ENCODE results near the gene STARD9.
"Not testable (repeated sequence)": the region's sequence is repeated elsewhere in the genome, so short reads cannot be mapped to it uniquely, and the experiment has no call there.

STARD9 gene

GRCh38 chr15:42591238-42591934 lies 16.0 kb downstream of the STARD9 start:
- no peak for DNase-seq

GRCh38 chr15:42592716-42593115 lies 17.3 kb downstream of the STARD9 start:
- DNase-seq: no peak

- DNase-seq: no peak
Measured at GRCh38 chr15:42593143-42593542, 17.7 kb downstream of the STARD9 start.

GRCh38 chr15:42594095-42594494 lies 18.7 kb downstream of the STARD9 start:
- DNase-seq: no peak

DNA sequence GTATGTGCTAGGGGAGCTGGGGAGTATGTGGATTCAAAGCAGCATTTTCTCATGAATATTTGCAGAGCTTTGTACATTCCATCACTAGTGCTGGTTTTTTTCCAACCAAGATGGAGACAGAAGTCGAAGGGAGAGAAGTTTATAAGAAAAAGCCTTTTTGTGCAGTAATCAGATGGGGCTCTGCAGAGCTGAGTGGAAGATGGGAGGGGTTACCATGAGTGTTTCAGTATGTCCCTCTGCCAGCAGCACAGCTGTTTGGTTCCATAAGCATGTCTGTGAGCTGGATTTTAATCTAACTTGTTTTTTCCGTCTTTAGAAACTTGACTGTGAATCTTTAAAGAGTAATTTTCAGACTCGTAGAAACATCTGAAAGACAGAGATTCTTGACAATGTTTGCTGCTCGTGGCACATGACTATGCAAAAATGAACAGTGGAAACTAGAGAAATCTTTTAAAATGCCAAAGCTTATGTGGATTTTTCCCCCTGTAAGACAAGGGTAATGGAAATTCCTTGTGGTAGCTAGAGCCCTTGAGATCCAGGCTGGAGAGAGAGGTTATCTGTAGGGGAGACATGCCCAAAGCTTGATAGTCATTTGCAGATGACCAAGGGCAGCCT lies 20.3 kb downstream of the STARD9 start:
- DNase-seq: no peak

DNA sequence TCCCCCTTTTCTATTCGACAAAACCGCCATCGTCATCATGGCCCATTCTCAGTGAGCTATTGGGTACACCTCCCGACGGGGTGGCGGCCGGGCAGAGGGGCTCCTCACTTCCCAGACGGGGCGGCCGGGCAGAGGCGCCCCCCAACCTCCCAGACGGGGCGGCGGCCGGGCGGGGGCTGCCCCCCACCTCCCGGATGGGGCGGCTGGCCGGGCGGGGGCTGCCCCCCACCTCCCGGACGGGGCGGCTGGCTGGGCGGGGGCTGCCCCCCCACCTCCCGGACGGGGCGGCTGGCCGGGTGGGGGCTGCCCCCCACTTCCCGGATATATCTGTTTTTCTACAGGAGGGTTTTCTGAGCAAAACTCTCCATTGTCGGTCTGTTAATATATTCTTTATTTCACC lies 25.9 kb downstream of the STARD9 start:
- DNase-seq: not testable (repeated sequence)

GRCh38 chr15:42602501-42602900 lies 27.1 kb downstream of the STARD9 start:
- DNase-seq: no peak

DNA sequence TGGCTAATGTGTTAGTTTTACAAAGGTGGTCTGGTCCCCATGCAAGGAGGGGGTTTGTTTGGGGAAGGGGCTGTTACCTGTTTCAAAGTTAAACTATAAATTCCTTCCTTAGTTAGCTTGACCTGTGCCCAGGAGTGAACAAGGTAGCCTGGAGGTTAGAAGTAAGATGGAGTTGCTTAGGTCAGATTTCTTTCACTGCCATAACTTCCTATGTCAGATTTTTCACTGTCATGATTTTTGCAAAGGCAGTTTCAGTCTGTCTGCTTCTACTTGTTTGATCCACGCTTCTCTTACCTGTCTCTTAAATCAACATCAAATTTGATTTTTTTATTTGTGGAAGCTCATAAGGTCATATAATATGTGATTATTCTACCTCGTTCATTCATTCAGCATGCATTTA lies 28.6 kb downstream of the STARD9 start:
- no peak for DNase-seq

GRCh38 chr15:42604894-42605744 lies 29.7 kb downstream of the STARD9 start:
- DNase-seq: no peak

- DNase-seq: no peak
Measured at GRCh38 chr15:42605796-42606195, 30.4 kb downstream of the STARD9 start.

GRCh38 chr15:42608110-42608531 lies 32.7 kb downstream of the STARD9 start:
- peak; percentile 16 for DNase-seq

DNA sequence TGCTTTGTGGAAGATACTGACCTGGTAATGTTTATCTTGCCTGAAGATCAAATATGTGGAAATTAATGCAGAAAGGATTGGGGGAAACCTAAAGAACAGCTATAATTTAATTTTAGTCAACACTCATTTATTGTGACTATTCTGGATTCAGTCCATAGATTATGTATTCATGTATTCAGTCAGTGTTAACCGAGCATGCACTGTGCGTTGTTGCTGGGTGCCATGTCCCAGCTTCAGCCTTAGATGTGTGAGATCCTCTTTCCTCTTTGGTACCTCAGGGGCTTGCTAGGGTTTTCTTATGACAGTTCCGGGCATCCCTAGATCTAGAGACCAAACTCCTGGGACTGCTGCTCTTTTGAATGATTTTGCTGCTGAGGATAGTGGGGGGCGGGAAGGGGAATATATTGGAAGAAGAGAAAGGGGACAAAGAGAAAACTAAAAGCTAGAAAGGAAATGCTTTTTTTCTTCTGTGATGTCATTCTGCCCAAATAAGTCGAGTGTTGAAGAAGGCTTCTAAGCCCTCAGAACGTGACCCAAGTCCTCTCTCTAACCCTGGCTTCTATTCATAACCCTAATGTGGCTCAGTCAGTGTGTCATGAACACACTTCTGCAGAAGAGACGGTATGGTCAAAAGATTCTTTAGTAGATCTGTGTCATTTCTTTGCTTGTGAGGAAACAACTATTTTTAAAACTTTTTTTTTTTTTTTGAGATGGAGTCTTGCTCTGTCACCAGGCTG lies 33.5 kb downstream of the STARD9 start:
- no peak for DNase-seq

DNA sequence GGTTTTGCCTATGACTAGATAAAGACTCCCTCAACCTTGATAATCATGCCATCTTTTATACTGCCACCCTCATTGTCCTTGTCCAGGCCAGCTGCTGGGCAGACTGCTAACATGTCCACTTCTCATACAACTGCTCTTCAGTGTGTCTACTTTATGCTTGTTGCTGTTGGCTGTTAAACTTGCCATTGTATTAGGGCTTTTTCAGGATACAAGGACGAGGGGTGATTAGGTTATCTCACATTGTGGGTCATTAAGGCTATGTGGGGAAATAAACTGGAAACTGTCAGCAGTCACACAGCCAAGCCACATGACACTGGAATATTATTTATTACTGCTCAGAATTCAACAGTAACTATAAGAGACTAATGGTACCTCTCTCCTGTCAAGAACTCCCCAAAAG lies 36.1 kb downstream of the STARD9 start:
- no peak for DNase-seq

- no peak for DNase-seq
Measured at GRCh38 chr15:42612367-42612912, 37.0 kb downstream of the STARD9 start.

DNA sequence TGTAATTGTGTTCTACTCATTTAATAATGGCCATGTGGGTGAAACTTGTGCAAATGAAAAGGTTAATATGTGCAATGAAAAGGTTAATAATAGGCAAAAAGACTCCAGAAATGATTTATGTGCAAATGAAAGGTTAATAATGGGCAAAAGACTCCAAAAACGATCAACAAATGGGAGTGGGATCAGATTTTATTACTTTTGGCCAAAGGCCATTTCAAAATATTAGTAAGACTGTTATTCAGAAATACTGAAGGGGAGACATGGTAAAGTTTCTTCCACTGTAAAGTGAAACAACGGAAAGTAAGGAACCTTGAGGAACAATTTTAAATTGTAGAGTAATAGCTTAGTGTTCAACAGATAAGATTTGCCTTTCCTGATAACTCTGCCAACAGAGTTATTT lies 40.7 kb downstream of the STARD9 start:
- DNase-seq: no peak

- DNase-seq: no peak
Measured at GRCh38 chr15:42619656-42620371, 44.4 kb downstream of the STARD9 start.

DNA sequence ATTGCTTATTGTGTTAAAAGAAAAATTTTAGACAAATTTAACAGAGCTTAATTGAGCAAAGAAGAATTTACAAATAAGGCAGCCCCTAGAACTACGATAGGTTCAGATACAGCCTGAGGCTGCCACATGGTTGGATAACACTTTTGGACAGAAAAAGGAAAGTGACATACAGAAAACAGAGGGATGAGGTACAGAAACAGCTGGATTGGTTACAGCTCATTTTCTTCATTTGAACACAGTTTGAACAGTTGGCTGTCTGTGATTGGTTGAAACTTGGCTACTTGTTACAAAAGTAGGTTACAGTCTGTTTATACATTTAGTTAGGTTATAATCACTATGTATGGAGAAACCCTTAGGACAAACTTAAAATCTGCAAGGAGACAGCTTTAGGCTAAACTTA lies 46.0 kb downstream of the STARD9 start:
- no peak for DNase-seq

DNA sequence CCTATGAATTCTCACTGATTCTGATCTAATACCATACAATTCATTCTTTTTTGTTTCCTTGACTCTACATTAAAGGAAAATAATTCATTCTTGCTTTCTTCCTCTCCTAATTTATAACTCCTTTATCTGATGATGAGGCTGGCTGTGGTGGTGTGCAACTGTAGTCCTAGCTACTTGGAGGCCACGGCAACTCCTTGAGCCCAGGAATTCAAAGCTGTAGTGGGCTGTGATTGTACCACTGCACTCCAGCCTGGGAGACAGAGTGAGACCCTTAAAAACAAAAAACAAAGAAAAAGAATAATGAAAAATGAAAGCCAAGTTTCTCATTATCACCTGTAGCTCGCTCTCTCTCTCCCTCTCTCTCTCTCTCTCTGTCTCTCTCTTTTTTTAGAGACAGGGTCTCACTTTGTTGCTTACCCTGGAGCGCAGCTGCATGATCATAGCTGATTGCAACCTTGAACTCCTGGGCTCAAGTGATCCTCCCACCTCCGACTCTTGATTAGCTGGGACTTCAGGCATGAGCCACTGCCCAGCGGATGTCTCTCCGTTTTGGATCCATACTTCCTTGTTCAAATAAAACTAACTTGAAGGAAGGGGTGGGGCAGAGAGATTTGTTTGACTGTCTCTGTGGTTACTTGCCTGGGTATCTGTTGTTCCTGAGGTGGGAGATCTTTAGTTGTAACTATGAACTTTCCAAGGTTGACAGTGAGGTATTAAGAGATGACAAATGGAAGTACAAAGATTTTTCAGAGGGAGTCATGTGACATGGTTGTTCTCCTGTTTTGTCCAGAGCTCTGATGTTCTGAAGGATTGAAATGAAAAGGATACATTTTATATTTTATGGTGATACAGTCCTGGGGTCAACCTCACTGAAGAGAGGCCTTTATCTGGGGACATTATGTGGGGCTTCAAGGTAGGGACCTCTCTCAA lies 46.9 kb downstream of the STARD9 start:
- no peak for DNase-seq

DNA sequence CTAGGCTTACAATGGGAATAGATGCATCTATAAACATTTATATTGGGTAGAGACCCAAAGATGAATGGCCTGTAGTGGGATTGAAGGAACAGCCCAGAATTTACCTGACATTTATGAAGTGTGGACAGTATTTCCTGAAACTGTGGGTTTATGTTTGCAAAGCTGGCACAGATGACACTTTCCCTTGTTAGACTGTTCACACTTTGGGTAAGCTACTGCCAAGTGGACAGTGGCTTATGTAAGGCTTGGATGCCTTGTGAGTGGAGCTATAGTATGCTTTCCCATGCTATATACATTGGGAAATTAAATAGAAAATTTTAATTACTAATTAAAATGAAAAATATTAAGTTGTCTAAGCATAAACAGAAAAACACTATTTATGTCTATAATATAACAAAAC lies 48.5 kb downstream of the STARD9 start:
- no peak for DNase-seq

DNA sequence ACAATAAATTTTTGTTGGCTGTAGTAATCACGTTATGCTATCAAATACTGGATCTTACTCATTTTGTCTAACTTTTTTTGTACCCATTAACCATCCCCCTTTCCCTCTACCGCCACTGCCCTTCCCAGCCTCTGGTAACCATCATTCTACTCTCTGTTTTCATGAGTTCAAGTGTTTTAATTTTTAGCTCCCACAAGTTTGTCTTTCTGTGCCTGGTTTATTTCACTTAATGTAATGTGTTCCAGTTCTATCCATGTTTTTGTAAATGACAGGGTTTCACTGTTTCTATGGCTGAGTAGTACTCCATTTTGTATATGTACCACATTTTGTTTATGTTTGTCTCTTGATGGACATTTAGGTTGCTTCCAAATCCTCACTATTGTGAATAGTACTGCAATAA lies 52.1 kb downstream of the STARD9 start:
- DNase-seq: no peak

- no peak for DNase-seq
Measured at GRCh38 chr15:42628761-42629160, 53.4 kb downstream of the STARD9 start.

Data from stimulated activated CD4-positive, alpha-beta T cell treated with anti-CD3 and anti-CD28 coated beads, Interleukin-4, amount 100 ng/mL, for 24 hours (primary cell).